Peyer's patch (tissue), 4 donors: ENCODE measurements around the gene AKT3. TPM values are rescaled to one million over a fixed set of nuclear protein-coding genes. Genes with fewer than 3 reads are reported as not detected.

Experiments
- DNase-seq, 3 donors: peaks; one replicate each; pipeline ENCODE4 v3.0.0-alpha.2; 2017 to 2019
- H3K27ac ChIP-seq, 4 donors: fragments of 200-600 bp; sonication (generic); one replicate each; pipeline ENCODE4 v1.5.1; 2016 to 2019
- H3K27me3 ChIP-seq, 2 donors: fragments of 200-600 bp; sonication (generic); one replicate each; pipeline ENCODE4 v1.5.1; 2019
- H3K36me3 ChIP-seq, 3 donors: fragments of 200-600 bp; sonication (generic); one replicate each; pipeline ENCODE4 v1.5.1; 2016 to 2019
- H3K4me1 ChIP-seq, 4 donors: fragments of 200-600 bp; sonication (generic); one replicate each; pipeline ENCODE4 v1.5.1; 2016 to 2019
- H3K4me3 ChIP-seq, 4 donors: fragments of 200-600 bp; sonication (generic); 1 replicate in 3 of 4; 2 replicates in 1 of 4; pipeline ENCODE4 v1.5.1; 2016 to 2019; ENCODE audit warnings: mild to moderate bottlenecking in 1 of 4
- H3K9me3 ChIP-seq, 4 donors: fragments of 200-600 bp; sonication (generic); one replicate each; pipeline ENCODE4 v1.5.1; 2016 to 2019; ENCODE audit warnings: mild to moderate bottlenecking in 1 of 4
- CTCF ChIP-seq, 6 experiments: fragments of 450-650 bp in 4 of 6; fragments of 200-600 bp in 2 of 6; sonication (generic) in 1 of 6; IDR thresholded peaks; one replicate each; pipeline ENCODE4 v1.5.1; 2017 to 2019; ENCODE audit warnings: antibody characterized with exemption in 6 of 6, mild to moderate bottlenecking in 3 of 6, moderate library complexity in 1 of 6
- POLR2A ChIP-seq, 2 donors: fragments of 450-650 bp; IDR thresholded peaks; one replicate each; pipeline ENCODE4 v1.5.1; 2017; ENCODE audit warnings: antibody characterized with exemption in 2 of 2, mild to moderate bottlenecking in 2 of 2, moderate library complexity in 2 of 2
- total RNA-seq, 4 donors: library from RNA; depleted of rRNA; stranded (reverse); fragments of >200 nt; gene quantifications; one replicate each; pipeline ENCODE4 v1.1.0, GENCODE V29; 2016

AKT3 gene
- total RNA-seq, 4 donors from 2014 or later: 4.4 to 71.8 (median 15.2) TPM

DNA sequence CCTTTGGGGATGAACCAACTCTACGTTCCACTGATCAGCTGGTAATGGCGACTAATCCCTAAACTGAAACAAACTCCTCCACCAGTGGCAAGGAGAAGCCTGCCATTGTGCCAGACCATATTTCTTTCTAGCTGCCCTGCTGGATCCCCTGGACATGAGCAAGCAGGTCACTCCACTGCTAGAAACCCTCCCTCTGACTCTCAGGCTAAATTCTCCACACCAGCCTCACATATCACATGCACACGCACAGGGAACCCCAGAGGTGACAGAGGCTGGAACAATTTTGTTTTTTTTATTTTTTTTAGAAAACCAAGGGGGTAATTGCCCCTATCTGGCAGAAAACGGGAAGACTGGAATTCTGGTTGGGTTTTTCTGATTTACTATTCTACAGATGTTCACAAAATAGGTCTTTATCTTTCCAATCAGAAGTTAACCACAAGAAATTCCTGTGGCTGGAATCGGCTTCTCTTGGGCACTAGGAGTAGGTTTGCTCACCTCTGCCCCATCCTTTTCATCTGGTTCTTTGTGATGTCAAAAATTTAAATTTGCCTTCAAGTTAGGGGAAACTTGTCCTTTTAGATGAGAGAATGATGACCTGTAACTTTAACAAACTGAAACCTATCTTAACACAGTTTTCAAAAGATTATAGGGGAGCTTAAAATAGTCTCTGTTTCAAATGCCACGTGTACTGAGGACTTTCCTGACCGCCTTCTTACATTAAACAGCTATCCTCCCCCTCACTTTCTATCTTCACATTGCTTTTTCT is 336.1 kb downstream of the AKT3 start:
- Histone ChIP-seq H3K4me1 (no peaks in the 10 kb centered on the region), H3K4me3 (no peak overlapping the region), H3K27me3 (no peaks in the 10 kb centered on the region), H3K36me3 (peaks cover 0 to 10% (median 0%) of the 10 kb centered on the region in 3 donors), H3K27ac (no peak overlapping the region), H3K9me3 (no peaks in the 10 kb centered on the region)
- no peak for DNase-seq
- TF ChIP-seq POLR2A (IDR thresholded peaks at IDR 0.05) (no peak), CTCF (IDR thresholded peaks at IDR 0.05) (no peak)

DNA sequence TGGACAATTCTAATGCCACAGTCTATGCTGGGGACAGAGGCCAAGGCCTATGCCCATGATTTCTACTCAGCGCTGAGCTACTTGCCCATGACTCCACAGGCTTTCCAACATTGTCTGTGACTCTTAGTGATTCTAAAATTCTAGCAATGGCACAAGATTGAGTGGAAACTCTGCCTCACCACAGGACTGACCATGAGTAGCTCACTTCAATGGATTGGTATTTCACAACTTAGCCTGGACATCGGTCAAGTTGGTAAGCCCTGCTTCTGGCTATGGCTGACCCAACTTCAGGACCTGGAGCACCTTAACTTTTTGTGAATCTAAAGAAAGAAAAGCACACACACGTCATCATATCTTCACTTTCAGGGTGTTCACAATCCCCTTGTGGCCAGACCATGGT is 339.1 kb downstream of the AKT3 start:
- TF ChIP-seq POLR2A (IDR thresholded peaks at IDR 0.05) (no peak), CTCF (IDR thresholded peaks at IDR 0.05) (no peak)
- no peak for DNase-seq
- Histone ChIP-seq H3K9me3 (no peaks in the 10 kb centered on the region), H3K4me3 (no peak overlapping the region), H3K27ac (no peak overlapping the region), H3K36me3 (peaks cover 0 to 10% (median 0%) of the 10 kb centered on the region in 3 donors), H3K27me3 (no peaks in the 10 kb centered on the region), H3K4me1 (peaks cover 0 to 5% (median 2%) of the 10 kb centered on the region in 4 donors)

DNA sequence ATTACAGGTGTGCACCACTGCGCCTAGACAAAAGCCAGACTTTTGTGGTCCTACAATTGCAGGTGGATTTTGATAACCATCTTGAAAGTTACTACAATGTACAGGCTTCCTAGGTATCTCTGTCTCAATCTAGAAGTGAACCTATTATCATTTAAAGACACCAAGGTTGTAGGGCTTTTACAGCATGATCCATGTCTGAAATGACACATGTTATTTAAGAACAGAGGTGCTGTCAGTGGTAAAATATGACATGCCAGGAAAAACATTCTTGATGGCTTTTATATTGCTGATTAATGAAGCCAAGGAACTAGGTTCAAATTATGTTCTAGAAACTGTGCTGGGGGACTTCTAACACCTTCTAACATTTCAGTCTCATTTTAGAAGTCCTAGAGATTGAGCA is 341.1 kb downstream of the AKT3 start:
- no peak overlapping the region for H3K27ac ChIP-seq
- H3K27me3 ChIP-seq: no peaks in the 10 kb centered on the region
- peaks cover 0 to 10% (median 0%) of the 10 kb centered on the region in 3 donors for H3K36me3 ChIP-seq
- DNase-seq: no peak
- TF ChIP-seq POLR2A (IDR thresholded peaks at IDR 0.05): no peak
- H3K4me3 ChIP-seq: no peak overlapping the region
- peaks cover 0 to 5% (median 2%) of the 10 kb centered on the region in 4 donors for H3K4me1 ChIP-seq
- no peaks in the 10 kb centered on the region for H3K9me3 ChIP-seq

- peaks cover 0 to 5% (median 2%) of the 10 kb centered on the region in 4 donors for H3K4me1 ChIP-seq
- H3K4me3 ChIP-seq: no peak overlapping the region
- no peaks in the 10 kb centered on the region for H3K9me3 ChIP-seq
- H3K36me3 ChIP-seq: peaks cover 0 to 10% (median 0%) of the 10 kb centered on the region in 3 donors
- no peak overlapping the region for H3K27ac ChIP-seq
- DNase-seq: peak in 2 of 3 donors; percentile 67 to 72
- no peak for TF ChIP-seq POLR2A (IDR thresholded peaks at IDR 0.05)
- no peak for TF ChIP-seq CTCF (IDR thresholded peaks at IDR 0.05)
- H3K27me3 ChIP-seq: no peaks in the 10 kb centered on the region
Observed at GRCh38 chr1:243508303-243508713, 341.7 kb downstream of the AKT3 start.

DNA sequence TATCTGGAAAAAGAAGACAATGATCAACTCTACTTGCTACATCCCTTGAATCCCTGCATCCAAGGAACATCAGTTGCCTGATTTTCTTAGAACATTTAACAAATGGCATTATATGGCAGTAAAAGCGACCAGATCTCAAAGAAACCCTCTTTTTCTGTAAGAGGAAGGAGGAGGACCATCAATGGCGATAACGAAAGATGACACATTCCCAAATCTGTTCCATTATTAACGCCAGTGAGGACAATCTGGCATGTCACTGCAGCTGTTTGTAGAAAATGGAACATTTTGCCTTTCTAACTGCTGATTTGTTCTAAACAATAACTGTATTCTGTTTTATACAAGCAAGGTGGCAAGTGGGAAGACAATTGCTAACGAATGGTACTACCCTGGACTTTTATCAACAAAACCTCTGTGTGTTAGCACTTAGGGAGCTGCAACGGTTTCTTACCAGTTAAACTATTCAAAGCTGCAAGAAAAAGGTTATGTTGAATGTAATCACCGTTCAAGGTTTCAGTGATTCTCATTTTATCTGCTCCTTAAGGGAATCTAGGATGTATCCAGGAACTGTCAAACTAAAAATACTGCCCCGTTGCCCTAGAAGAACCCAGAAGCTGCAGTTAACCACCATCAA is 342.3 kb downstream of the AKT3 start:
- Histone ChIP-seq H3K9me3 (no peaks in the 10 kb centered on the region), H3K27me3 (no peaks in the 10 kb centered on the region), H3K27ac (peak overlapping the region in 1 of 4 donors; percentile 33), H3K4me1 (peaks cover 0 to 5% (median 2%) of the 10 kb centered on the region in 4 donors), H3K36me3 (peaks cover 0 to 10% (median 0%) of the 10 kb centered on the region in 3 donors), H3K4me3 (no peak overlapping the region)
- TF ChIP-seq CTCF (IDR thresholded peaks at IDR 0.05): no peak
- TF ChIP-seq POLR2A (IDR thresholded peaks at IDR 0.05): no peak
- DNase-seq: no peak
